Natural killer cell (primary cell): ENCODE results near the gene RESP18. TPM values are rescaled to one million over a fixed set of nuclear protein-coding genes. Genes with fewer than 3 reads are reported as not detected.
"Not testable (repeated sequence)": the region's sequence is repeated elsewhere in the genome, so short reads cannot be mapped to it uniquely, and the experiment has no call there.

Experiments used
- ATAC-seq, 3 donors: fragments of 150-1000 bp in 2 of 3; fragments of 200-7000 bp in 1 of 3; cut with Tn5 transposase; 1 replicate in 1 of 3; 2 replicates in 2 of 3; pipeline ENCODE4 v1.10.0; 2021; ENCODE audit warnings: mild to moderate bottlenecking in 2 of 3, moderate library complexity in 2 of 3
- DNase-seq, 2 donors: peaks; one replicate each; pipeline versions ENCODE4 v3.0.0 to v3.0.0-alpha.2; 2013 to 2021; ENCODE audit warnings: mixed read lengths in 1 of 2
- H3K27ac ChIP-seq: one replicate; pipeline ENCODE4 v1.5.1; 2013; ENCODE audit warnings: mild to moderate bottlenecking, low read length
- H3K27me3 ChIP-seq: one replicate; pipeline ENCODE4 v1.6.1; 2013; ENCODE audit warnings: low read length; ENCODE audit not compliant: control insufficient read depth, insufficient read depth
- H3K36me3 ChIP-seq: one replicate; pipeline ENCODE4 v1.6.1; 2013; ENCODE audit warnings: low read length; ENCODE audit not compliant: control insufficient read depth, insufficient read depth
- H3K4me1 ChIP-seq: one replicate; pipeline ENCODE4 v1.6.1; 2013; ENCODE audit warnings: low read length; ENCODE audit not compliant: control insufficient read depth, insufficient read depth
- H3K4me3 ChIP-seq: one replicate; pipeline ENCODE4 v1.5.1; 2013; ENCODE audit warnings: low read length
- H3K9me3 ChIP-seq: one replicate; pipeline ENCODE4 v1.6.1; 2013; ENCODE audit warnings: low read length; ENCODE audit not compliant: control insufficient read depth, insufficient read depth
- H3K27ac Mint-ChIP-seq, 2 donors: one replicate each; pipeline ENCODE4 v1.8.0; 2022; ENCODE audit warnings: mild to moderate bottlenecking in 2 of 2, mixed read lengths in 2 of 2, moderate library complexity in 1 of 2
- H3K27me3 Mint-ChIP-seq, 2 donors: one replicate each; pipeline ENCODE4 v1.8.0; 2022; ENCODE audit warnings: low read depth in 2 of 2, mixed read lengths in 2 of 2
- H3K36me3 Mint-ChIP-seq: one replicate; pipeline ENCODE4 v1.8.0; 2022; ENCODE audit warnings: mixed read lengths
- H3K4me1 Mint-ChIP-seq, 2 donors: one replicate each; pipeline ENCODE4 v1.8.0; 2022; ENCODE audit warnings: mixed read lengths in 2 of 2
- H3K4me3 Mint-ChIP-seq: one replicate; pipeline ENCODE4 v1.8.0; 2022; ENCODE audit warnings: mild to moderate bottlenecking, moderate library complexity, mixed read lengths
- H3K9me3 Mint-ChIP-seq, 2 donors: one replicate each; pipeline ENCODE4 v1.8.0; 2022; ENCODE audit warnings: mixed read lengths in 2 of 2
- CTCF ChIP-seq: fragments of 200-600 bp; IDR thresholded peaks from one replicate; pipeline ENCODE4 v1.8.0; 2022; ENCODE audit warnings: antibody characterized with exemption
- WGBS: methylation state at CpG from one replicate; pipeline ENCODE4 v1.1.7; 2013; ENCODE audit warnings: missing lambda C conversion rate; ENCODE audit not compliant: insufficient coverage; 5-methylcytosine and 5-hydroxymethylcytosine counted together
- intact Hi-C: fragments of 100-400 bp; cut with micrococcal nuclease; formaldehyde crosslinking; loops from one replicate; pipeline ENCODE4 v1.14.2; 2022
- total RNA-seq, 4 donors: library from RNA; stranded (reverse); fragments of 120-200 nt in 1 of 4; gene quantifications; one replicate each; pipeline versions ENCODE4 v1.2.3 to v1.2.4, GENCODE V29; 2013 to 2022

The RESP18 gene
- total RNA-seq, 3 donors from 2014 or later (not counting 1 experiment from before 2014, with no cell fraction given), result not detected

- no peaks in the 10 kb centered on the region for H3K9me3 Mint-ChIP-seq
- DNase-seq (no peak), ATAC-seq (peak in 1 of 3 donors; percentile 34)
- Histone ChIP-seq H3K9me3 (no peaks in the 10 kb centered on the region), H3K4me3 (no peak overlapping the region), H3K27ac (no peak overlapping the region), H3K36me3 (peaks cover 28% of the 10 kb centered on the region), H3K27me3 (no peaks in the 10 kb centered on the region), H3K4me1 (no peaks in the 10 kb centered on the region)
- no peaks in the 10 kb centered on the region for H3K27me3 Mint-ChIP-seq
- WGBS, result 59% methylated on average over 10 of the region's 10 CpGs
- H3K4me1 Mint-ChIP-seq, result peaks cover 5 to 6% of the 10 kb centered on the region in 2 donors
- H3K36me3 Mint-ChIP-seq, result no peaks in the 10 kb centered on the region
- peak overlapping the region; percentile 67 to 72 for H3K27ac Mint-ChIP-seq
- TF ChIP-seq CTCF, result no peak
- H3K4me3 Mint-ChIP-seq, result no peak overlapping the region
- intact Hi-C loops, result no loop called here
Measured at GRCh38 chr2:219287580-219288265, 44.8 kb downstream of the RESP18 start.

GRCh38 chr2:219287116-219287440, 45.5 kb downstream of the RESP18 start:
- H3K36me3 Mint-ChIP-seq, H3K9me3 ChIP-seq, H3K4me1 ChIP-seq, H3K4me1 Mint-ChIP-seq, H3K27ac ChIP-seq, H3K27me3 ChIP-seq, ATAC-seq, intact Hi-C loops, H3K27me3 Mint-ChIP-seq, H3K4me3 Mint-ChIP-seq, DNase-seq, H3K4me3 ChIP-seq, H3K9me3 Mint-ChIP-seq: not testable (repeated sequence)
- H3K27ac Mint-ChIP-seq, result peak overlapping the region in 1 of 2 donors; percentile 72
- H3K36me3 ChIP-seq, result peaks cover 33% of the 10 kb centered on the region
- WGBS, result 81% methylated on average over 6 of the region's 6 CpGs

- DNase-seq, result no peak
- H3K27me3 ChIP-seq, result no peaks in the 10 kb centered on the region
- Mint-ChIP-seq H3K4me1 (peaks cover 5 to 6% of the 10 kb centered on the region in 2 donors), H3K36me3 (no peaks in the 10 kb centered on the region), H3K4me3 (no peak overlapping the region), H3K27me3 (no peaks in the 10 kb centered on the region), H3K9me3 (no peaks in the 10 kb centered on the region), H3K27ac (peak overlapping the region; percentile 68 to 72)
- ATAC-seq, result no peak
- intact Hi-C loops, result no loop called here
- no peaks in the 10 kb centered on the region for H3K4me1 ChIP-seq
- H3K4me3 ChIP-seq, result no peak overlapping the region
- 95% methylated on average over 12 of the region's 12 CpGs for WGBS
- no peak overlapping the region for H3K27ac ChIP-seq
- peaks cover 38% of the 10 kb centered on the region for H3K36me3 ChIP-seq
- H3K9me3 ChIP-seq, result no peaks in the 10 kb centered on the region
- TF ChIP-seq CTCF, result no peak
Measured at GRCh38 chr2:219286436-219287115, 46.0 kb downstream of the RESP18 start.

GRCh38 chr2:219285894-219286425, 46.6 kb downstream of the RESP18 start:
- Mint-ChIP-seq H3K27me3 (no peaks in the 10 kb centered on the region), H3K4me1 (peaks cover 5 to 12% of the 10 kb centered on the region in 2 donors), H3K4me3 (no peak overlapping the region), H3K27ac (peak overlapping the region; percentile 68 to 72), H3K9me3 (no peaks in the 10 kb centered on the region), H3K36me3 (no peaks in the 10 kb centered on the region)
- intact Hi-C loops, result no loop called here
- no peak overlapping the region for H3K27ac ChIP-seq
- H3K36me3 ChIP-seq, result peaks cover 44% of the 10 kb centered on the region
- H3K27me3 ChIP-seq, result no peaks in the 10 kb centered on the region
- DNase-seq, result no peak
- no peak for ATAC-seq
- H3K4me1 ChIP-seq, result no peaks in the 10 kb centered on the region
- WGBS, result 97% methylated on average over 15 of the region's 17 CpGs
- H3K4me3 ChIP-seq, result no peak overlapping the region
- TF ChIP-seq CTCF, result no peak
- H3K9me3 ChIP-seq, result no peaks in the 10 kb centered on the region
